DOHH2 (cell line): ENCODE results near the gene CCNG1.
A peak's percentile ranks its signal among the peaks of the same experiment; 100 is the strongest.

Experiments used
- H3F3A ChIP-seq: fragments of 200-600 bp; sonication (generic), shearing (Covaris generic); 2 replicates; pipeline ENCODE4 v1.6.0; 2016; ENCODE audit warnings: antibody characterized with exemption, mild to moderate bottlenecking; ENCODE audit not compliant: control insufficient read depth, insufficient read depth
- H3K27ac ChIP-seq: fragments of 200-600 bp; sonication (generic); 2 replicates; pipeline ENCODE4 v1.5.1; 2014; ENCODE audit warnings: low read depth, mild to moderate bottlenecking, low read length, moderate library complexity
- H3K27me3 ChIP-seq: fragments of 200-600 bp; sonication (generic); 2 replicates; pipeline ENCODE4 v1.6.1; 2014; ENCODE audit warnings: mild to moderate bottlenecking, low read length, mixed read lengths; ENCODE audit not compliant: control insufficient read depth
- H3K36me3 ChIP-seq: fragments of 200-600 bp; sonication (generic); 2 replicates; pipeline ENCODE4 v1.6.1; 2014; ENCODE audit warnings: mild to moderate bottlenecking, low read length, moderate library complexity, mixed read lengths; ENCODE audit not compliant: control insufficient read depth
- H3K4me1 ChIP-seq: fragments of 200-600 bp; sonication (generic); 2 replicates; pipeline ENCODE4 v1.6.1; 2014; ENCODE audit warnings: mild to moderate bottlenecking, low read length, mixed read lengths; ENCODE audit not compliant: control insufficient read depth
- H3K4me2 ChIP-seq: fragments of 200-600 bp; sonication (generic); 2 replicates; pipeline ENCODE4 v1.6.0; 2014; ENCODE audit warnings: mild to moderate bottlenecking, low read length, moderate library complexity
- H3K4me3 ChIP-seq: fragments of 200-600 bp; sonication (generic); 2 replicates; pipeline ENCODE4 v1.5.1; 2014; ENCODE audit warnings: mild to moderate bottlenecking, low read length, mixed read lengths
- H3K79me2 ChIP-seq: fragments of 200-600 bp; sonication (generic); 2 replicates; pipeline ENCODE4 v1.6.1; 2014; ENCODE audit warnings: mild to moderate bottlenecking, low read length, mixed read lengths; ENCODE audit not compliant: control insufficient read depth
- H3K9me2 ChIP-seq: fragments of 200-600 bp; sonication (generic); replicated peaks from 2 replicates; pipeline ENCODE4 v1.6.1; 2014; ENCODE audit warnings: mild to moderate bottlenecking, low read length, mixed read lengths; ENCODE audit not compliant: control insufficient read depth
- H3K9me3 ChIP-seq: fragments of 200-600 bp; sonication (generic); 2 replicates; pipeline ENCODE4 v1.6.1; 2014; ENCODE audit warnings: antibody characterized with exemption, low read length, mixed read lengths; ENCODE audit not compliant: control insufficient read depth, insufficient read depth
- H4K20me1 ChIP-seq: fragments of 200-600 bp; sonication (generic); 2 replicates; pipeline ENCODE4 v1.6.0; 2014; ENCODE audit warnings: low read depth, mild to moderate bottlenecking, antibody characterized with exemption, low read length, moderate library complexity; ENCODE audit not compliant: control insufficient read depth, insufficient read depth
- EZH2phosphoT487 ChIP-seq: fragments of 200-600 bp; sonication (generic); IDR thresholded peaks from 2 replicates; pipeline ENCODE4 v1.6.1; 2017; ENCODE audit warnings: borderline replicate concordance, mild to moderate bottlenecking, antibody characterized with exemption, low read length, moderate library complexity, mixed read lengths
- TF ChIP-seq, protein P1 (sequence below): fragments of 200-600 bp; sonication (generic); IDR thresholded peaks from one replicate; pipeline ENCODE4 v1.5.1; 2014; ENCODE audit warnings: antibody characterized with exemption, mild to moderate bottlenecking, low read depth, low read length; ENCODE audit not compliant: poor library complexity, severe bottlenecking

The CCNG1 gene

DNA sequence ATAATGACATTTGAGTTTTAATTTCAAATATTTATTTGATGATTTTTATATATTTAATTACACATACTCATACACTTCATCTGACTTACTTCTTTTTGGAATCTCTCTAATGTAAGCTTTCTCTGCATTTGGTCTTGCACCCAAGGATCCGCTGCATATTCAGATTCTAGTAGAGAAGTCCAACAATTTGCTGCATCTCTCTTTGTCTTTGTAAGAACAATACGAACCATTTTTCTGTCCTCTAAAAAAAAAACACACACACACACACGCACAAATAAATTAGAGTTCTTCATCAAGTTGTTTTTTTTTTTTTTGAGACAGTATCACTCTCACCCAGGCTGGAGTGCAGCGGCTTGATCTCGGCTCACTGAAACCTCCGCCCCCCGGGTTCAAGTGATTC lies 19.4 kb downstream of the CCNG1 start:
- Histone ChIP-seq H3K4me2 (peak overlapping the region; percentile 64), H4K20me1 (no peaks in the 10 kb centered on the region), H3K9me2 (no peaks in the 10 kb centered on the region), H3K79me2 (peaks cover 69% of the 10 kb centered on the region), H3K4me3 (0 out of 2 replicates have a peak overlapping the region, but pooled peaks have one; percentile 18), H3F3A (peaks cover 32% of the 10 kb centered on the region), H3K36me3 (peaks cover 71% of the 10 kb centered on the region), H3K4me1 (peaks cover 17% of the 10 kb centered on the region), H3K27ac (no peak overlapping the region), H3K27me3 (no peaks in the 10 kb centered on the region), H3K9me3 (no peaks in the 10 kb centered on the region)
- TF ChIP-seq EZH2phosphoT487: no peak
- TF ChIP-seq, protein P1, sequence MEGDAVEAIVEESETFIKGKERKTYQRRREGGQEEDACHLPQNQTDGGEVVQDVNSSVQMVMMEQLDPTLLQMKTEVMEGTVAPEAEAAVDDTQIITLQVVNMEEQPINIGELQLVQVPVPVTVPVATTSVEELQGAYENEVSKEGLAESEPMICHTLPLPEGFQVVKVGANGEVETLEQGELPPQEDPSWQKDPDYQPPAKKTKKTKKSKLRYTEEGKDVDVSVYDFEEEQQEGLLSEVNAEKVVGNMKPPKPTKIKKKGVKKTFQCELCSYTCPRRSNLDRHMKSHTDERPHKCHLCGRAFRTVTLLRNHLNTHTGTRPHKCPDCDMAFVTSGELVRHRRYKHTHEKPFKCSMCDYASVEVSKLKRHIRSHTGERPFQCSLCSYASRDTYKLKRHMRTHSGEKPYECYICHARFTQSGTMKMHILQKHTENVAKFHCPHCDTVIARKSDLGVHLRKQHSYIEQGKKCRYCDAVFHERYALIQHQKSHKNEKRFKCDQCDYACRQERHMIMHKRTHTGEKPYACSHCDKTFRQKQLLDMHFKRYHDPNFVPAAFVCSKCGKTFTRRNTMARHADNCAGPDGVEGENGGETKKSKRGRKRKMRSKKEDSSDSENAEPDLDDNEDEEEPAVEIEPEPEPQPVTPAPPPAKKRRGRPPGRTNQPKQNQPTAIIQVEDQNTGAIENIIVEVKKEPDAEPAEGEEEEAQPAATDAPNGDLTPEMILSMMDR: no peak

DNA sequence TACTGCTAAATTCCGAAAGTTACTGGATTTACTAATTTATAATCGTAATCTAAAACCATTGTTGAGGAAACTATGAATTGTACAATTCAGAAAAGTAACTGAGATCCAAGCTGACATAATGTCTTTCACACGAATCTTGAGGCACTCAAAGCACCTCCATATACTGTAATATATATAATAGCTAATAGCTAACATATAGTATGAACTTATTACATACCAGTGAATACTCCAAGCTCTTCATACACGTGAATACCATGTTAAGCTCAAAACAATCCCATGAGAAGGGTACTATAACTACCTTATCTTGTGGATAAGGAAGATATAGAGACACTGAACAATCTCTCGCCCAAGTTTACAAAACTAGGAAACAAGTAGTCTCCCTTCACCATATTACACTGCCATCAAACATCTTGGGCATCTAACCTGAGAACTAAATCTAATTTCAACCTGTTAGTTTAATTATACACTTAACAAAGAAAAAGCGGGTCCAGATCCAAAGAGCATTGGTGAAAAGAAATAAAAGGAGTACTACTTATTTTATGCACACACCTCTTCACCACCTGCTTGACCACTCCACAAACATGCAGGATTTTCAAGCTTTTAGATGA lies 21.5 kb downstream of the CCNG1 start:
- Histone ChIP-seq H3K27me3 (no peaks in the 10 kb centered on the region), H3K9me3 (no peaks in the 10 kb centered on the region), H3K27ac (peak overlapping the region; percentile 92), H4K20me1 (no peaks in the 10 kb centered on the region), H3K4me1 (peaks cover 34% of the 10 kb centered on the region), H3K9me2 (no peaks in the 10 kb centered on the region), H3F3A (peaks cover 28% of the 10 kb centered on the region), H3K79me2 (peaks cover 87% of the 10 kb centered on the region), H3K4me3 (peak overlapping the region; percentile 97), H3K36me3 (peaks cover 73% of the 10 kb centered on the region), H3K4me2 (peak overlapping the region; percentile 64)
- no peak for TF ChIP-seq EZH2phosphoT487

DNA sequence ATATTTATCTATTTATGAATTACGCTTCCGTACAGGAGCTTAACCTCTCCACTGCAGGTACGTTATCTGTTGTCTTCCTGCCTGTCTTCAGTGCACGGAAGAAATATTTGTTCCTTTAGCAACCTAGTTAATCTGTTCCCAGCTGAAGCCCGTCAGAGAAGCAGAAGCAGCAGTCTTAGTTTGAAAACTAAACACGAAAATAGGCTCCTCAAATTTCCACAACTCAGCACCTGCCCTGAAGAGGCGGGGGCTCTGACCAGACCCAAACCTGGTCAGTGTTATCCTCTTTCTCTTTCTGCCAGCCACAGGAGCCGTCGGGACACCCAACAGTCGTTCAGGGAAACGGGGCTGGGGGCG lies 22.0 kb downstream of the CCNG1 start:
- Histone ChIP-seq H3F3A (peaks cover 27% of the 10 kb centered on the region), H3K4me1 (peaks cover 37% of the 10 kb centered on the region), H3K9me2 (no peaks in the 10 kb centered on the region), H3K9me3 (no peaks in the 10 kb centered on the region), H3K27me3 (no peaks in the 10 kb centered on the region), H3K36me3 (peaks cover 76% of the 10 kb centered on the region), H3K79me2 (peaks cover 93% of the 10 kb centered on the region), H3K27ac (peak overlapping the region; percentile 92), H3K4me2 (peak overlapping the region; percentile 64), H3K4me3 (peak overlapping the region; percentile 97), H4K20me1 (no peaks in the 10 kb centered on the region)
- TF ChIP-seq, protein P1: no peak

DNA sequence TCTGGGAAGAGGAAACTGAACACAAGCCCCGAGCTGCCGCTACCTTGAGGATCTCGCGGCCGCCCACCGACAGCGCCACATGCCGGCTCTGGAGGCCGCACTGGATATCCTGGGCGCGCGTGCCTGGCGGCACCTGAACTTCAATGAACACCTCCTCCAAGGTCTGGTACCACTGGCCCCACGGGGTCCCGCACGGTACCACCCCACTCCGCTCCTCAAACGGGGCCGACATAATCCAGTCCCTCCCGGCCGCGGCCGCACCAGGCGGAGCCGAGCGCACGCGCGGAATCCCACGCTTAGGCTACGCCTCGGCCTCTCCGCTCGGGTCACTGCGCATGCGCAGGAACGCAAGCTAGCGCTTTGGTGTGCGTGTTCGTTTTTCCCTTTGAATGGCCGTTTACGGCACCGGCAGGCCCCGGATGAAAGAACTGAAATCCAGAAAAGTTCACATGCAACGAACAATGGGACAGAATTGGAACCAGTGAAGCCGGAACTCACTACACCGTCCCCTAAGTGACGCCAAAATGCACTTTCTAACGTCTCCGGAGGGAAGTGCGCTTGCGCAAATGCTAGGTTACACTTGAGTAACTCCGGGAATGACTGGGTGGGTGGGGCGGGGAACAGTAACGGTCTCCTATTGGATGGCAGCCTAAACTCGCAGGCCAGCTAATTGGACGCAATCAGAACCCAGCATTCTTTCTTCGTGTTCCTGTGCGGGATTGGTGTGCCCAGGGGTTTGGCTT lies 22.6 kb downstream of the CCNG1 start, which contains the start of gene NUDCD2:
Gene NUDCD2, minus strand, starts transcription at position 284 of the 743 bp plus-strand sequence. Its CDS starts 52 bp downstream, at position 232.
- Histone ChIP-seq H3K27ac (peak within 1 kb of the TSS; percentile 93), H3K27me3 (no peaks in the 10 kb centered on the region), H3K9me2 (no peaks in the 10 kb centered on the region), H3K36me3 (peaks cover 76% of the 10 kb centered on the region), H3K4me1 (peaks cover 41% of the 10 kb centered on the region), H3F3A (peaks cover 27% of the 10 kb centered on the region), H3K79me2 (peaks cover 95% of the 10 kb centered on the region), H4K20me1 (no peaks in the 10 kb centered on the region), H3K4me2 (peak within 1 kb of the TSS; percentile 100), H3K4me3 (peak within 1 kb of the TSS; percentile 97), H3K9me3 (no peaks in the 10 kb centered on the region)
- TF ChIP-seq, protein P1: peak; percentile 56
- TF ChIP-seq EZH2phosphoT487: no peak
